HG03108 (cell line): ENCODE measurements around the gene RTL1.
A peak's percentile ranks its signal among the peaks of the same experiment; 100 is the strongest.

Experiments
- ATAC-seq: cut with Tn5 transposase; IDR thresholded peaks from one replicate; pipeline ENCODE4 v1.9.1; 2021; ENCODE audit warnings: moderate library complexity; ENCODE audit not compliant: unreplicated experiment

The RTL1 gene

DNA sequence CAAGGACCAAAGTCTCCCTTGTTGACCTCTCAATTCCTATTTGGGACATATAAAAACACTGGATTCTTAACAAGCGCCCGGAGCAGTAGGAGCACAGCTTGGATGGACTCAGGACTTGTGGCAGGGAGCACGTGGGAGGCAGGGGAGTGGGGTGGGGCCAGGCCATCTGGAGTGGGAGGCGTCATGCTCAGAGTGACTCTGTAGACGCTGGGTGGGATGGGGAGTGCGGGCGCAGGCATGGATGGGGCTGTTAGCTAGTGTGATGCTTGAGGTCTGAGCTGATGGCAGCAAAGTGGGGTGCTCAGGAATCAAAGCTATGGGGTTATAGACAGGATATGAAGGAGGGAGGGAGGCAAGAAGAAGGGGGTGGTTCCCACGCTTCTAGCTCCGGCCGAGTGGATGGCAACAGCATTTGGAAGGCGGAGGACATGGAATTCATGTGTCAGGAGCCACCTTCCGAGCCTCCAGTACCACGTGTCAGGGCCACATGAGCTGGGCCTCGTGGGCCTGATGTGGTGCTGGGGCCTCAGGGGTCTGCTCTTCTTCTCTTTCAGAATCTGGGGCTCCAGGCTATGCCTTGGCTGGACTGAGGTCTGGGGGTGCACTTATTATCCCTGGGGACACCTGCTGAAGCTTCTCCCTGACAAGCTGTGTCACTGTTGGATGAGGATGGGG lies 51.4 kb downstream of the RTL1 start:
- no peak for ATAC-seq

DNA sequence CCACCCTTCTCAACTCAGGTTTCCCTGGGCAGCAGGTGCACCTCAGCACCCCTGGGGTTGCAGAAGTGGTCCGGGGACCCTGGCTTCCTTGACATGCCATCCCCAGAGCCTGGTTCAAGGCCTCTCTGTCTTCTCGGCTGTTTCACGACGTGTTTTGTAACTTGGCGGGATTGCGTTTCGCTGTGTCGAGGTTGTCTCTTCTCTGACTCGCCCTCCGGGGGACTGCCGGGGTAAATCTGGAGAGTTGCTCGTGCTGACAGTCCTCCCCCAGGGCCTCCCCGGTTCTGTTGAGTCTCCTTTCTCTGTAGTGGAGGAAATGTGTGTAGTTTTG lies 52.0 kb downstream of the RTL1 start:
- ATAC-seq: no peak

DNA sequence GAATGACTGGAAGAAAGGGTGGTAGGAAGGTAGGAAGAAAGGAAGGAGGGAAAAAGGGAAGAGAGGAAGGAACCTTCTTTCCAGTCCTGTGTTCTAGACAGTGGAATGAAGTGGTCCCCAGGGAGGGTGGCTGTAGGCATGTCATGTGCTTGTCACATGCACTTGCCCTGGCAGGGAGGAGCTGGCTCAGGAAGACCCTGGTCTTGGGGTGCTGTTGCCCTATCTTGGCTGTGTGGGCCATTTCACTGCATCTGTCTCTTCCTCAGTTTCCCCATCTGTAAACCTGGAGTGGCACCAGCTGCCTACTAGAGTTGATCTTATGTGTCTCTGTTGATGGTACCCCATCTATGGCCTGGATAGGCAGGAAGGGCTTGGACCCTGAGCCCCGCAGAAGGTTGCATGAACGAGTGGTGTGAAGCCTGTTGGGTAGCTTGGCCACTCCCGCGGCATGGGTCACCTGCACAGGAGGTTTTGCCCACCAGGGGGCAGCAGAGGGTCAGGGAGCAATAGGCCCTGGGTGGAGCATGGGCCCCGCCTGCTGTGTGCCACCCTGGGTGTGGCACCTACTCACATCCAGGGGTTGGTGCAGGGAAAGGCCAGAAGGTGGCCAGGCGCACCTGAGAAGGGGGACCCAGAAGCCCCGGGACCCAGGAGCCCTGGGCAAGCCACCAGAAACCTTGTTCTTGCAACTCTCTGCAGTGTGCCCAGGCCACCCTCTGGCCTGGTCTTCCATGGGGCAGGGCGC lies 52.5 kb downstream of the RTL1 start:
- ATAC-seq: peak; percentile 52

DNA sequence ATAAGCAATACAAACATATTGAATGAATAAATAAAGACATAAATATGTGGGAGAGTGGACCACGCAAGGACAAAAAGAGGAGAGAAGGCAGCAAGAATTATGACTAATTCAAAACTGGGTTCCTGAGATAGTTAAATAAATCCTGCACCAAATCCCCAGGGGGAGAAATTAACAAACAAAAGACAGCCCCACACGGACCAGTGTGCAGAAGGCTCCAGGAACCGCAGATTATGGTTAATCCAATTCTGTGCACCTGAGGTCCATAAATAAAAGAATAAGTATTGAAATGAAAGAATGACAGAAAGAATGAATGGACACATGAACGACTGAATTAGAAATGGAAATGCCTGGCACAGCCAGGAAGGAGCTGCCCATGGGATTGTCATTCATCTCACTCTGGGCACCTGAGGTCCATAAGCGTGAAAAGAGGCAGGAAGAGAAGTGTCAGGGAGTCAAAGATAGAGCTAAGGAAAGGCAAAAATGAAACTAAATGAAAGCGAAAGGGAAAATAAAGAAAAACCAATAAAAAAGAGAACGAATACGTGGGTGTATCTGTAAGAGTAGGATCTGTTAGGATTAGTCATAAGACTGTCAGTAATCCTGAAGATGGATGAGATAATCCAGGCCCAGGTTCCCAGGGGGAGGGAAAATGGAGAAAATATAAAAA lies 54.3 kb downstream of the RTL1 start:
- ATAC-seq: no peak

DNA sequence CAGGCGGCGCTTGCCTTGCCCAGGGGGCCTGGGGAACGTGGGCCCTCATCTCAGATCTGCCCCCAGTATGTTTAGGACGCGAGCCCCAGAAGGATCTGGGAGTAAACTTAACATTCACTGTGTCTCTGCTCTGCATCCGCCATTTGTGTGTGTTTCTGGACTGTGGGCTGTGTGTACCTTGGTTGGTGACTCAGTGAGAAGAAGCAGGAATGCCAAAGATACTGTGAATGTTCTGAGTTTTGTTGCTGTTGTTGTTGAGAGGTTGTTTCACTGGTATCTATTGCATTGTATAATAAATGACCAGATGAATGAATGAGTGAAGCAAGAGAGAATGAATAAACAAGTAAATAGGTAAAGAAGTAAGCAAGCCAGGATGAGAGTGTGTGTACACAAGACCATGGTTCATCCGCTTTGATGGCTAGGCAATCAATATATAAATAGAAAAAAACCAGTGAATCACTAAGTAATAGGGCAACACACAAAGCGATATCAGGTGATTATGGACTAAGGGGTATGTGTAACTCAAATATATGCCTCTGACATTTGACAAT lies 57.1 kb downstream of the RTL1 start:
- ATAC-seq: no peak

DNA sequence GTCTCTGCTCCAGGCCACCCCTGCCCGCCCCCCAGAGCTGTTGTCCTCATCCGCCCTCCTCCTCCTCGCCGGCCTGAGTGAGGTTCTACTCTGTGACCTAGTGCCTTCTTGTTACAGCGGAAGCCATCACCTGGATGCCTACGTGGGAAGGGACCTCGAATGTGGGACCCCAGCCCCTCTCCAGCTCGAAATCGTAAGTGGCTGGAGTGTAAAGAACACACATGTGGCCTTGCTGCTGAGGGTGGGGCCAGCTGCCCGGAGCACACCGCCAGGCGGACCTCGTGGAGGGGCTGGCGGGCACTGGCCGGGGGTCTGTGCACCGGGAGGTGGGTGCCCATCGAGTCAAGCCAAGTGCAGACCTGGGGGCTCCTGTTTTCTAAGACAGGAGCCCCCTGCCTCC lies 58.2 kb downstream of the RTL1 start:
- ATAC-seq: no peak

DNA sequence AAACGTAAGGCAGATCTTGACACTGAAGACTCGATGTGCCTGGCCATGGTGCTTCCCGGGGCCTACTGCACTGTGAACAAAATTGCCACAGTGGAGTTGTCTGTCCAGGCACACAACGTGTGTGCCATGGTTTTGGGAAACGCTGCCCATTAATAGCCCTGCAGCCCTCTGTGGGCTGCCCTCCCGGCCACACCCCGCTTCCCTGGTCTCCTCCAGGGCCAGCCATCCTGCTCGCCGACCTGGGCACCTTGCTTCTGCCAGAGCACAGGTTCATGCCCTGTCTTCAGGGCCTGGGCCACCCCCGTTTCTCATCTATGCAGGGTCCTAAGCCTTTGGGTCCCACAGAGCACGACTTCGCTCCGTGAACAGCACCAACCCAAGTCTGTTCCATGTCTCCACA lies 58.7 kb downstream of the RTL1 start:
- ATAC-seq: no peak

DNA sequence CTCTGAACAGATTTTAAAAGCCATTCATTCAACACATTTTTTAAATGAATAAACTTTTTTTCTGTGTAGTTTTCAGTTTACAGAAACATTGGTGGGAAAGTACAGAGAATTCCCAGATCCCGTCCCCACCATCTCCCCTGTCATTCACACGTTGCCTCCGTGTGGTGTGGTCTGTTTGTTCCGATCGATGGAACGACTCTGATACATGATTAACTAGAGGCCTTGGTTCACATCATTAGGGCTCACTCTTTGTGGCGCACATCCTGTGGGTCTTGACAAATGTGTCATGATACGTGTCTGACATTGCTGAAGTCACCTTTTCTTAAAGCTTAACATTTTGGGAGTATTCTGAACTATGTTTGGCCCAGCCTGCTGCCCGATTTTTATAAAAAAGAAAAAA lies 59.1 kb downstream of the RTL1 start:
- ATAC-seq: no peak

DNA sequence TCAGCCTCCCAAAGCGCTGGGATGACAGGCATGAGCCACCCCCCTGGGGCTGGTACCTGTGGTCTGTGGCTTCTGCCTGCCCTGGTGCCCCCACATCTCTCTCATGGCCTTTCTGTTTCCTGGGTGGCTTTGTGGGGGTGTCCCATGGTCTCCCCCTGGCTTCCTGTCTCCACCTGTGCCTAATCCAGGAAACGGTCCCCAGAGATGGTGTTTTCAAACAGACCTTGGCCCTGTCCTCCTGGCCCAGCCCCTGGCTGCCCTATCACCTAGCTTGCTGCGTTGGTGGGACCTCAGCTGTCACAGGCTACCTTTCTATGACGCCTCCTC lies 59.5 kb downstream of the RTL1 start:
- no peak for ATAC-seq

DNA sequence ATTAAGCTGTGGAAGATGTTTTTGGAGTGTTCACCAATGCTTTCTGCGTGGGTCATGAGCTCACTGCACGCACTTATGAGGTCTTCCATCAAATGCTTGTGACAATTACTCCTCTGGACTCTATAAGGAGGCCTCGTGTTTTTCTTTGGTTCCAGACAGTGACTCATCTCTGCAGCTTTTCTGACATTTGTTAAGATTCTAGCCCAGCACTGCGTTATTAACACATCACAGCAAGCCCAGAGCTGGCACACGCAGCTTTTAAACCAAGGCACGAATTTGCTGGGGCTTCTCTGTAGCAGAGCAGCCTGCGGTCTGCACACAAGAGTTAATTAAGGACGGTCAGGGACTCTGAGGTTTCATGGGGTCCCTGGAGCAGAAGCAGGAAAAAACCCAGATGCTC lies 60.7 kb downstream of the RTL1 start:
- no peak for ATAC-seq

DNA sequence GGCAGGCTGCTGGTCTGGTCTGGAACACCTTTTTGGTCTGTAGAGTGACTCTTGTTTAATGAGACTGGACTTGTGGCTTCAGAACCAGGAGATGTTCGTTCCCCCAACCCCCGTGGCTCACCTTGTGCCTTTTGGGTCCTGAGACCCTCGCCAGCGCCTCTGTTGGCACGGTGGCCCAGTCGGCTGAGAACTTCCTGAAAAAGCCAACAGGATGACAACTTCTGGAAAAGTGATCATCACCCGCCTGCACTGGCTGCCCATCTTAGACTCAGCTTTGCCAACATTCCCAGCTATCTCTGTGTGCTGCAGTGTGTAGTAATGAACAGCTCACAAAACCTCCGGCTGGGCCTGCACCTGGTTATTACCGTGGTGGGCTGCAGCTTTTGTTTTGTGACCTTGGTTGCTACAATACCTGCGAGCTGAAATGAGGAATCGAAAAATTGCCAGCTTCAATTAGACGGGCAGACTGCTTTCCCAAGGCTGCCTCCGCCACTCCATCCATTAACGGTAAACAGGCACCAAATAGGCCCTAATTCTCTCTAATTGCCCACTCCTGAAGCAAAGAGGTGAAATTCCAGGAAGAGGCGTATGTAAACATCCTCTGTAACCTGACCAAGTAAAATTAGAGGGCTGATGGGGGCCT lies 61.6 kb downstream of the RTL1 start:
- ATAC-seq: no peak

DNA sequence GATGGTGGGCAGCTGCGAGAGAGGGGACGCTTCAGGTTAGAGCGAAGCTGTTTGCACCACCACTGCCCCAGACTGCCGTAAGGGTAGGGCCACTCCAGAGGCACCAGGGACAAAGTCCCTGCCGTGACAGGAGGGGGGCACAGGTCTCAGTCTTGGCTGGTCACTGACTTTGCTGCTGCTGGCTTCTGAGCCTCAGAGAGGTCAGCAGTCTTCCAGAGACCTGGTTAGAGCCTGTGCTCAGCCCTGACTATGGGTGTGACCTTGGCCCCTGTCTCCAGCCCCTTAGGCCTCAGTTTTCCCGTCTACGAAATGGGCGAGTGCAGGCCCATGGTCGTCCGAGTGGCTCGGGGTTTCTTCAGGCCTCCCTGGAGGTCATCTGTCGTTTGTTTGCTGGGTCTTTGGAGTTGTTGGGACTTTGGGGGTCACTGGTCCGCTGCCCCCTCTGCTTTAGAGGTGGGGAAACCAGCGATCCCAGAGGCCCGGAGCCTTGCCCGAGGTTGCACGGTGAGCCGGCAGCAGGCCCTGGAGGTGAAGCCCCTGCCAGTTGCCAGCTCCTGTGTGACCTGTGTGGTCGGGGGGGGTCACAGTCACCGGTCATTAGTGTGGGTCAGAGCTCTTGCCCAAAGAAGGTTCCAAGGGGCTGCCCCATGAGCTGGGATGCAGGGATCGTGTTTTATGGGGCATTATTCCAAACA lies 62.3 kb downstream of the RTL1 start:
- no peak for ATAC-seq

DNA sequence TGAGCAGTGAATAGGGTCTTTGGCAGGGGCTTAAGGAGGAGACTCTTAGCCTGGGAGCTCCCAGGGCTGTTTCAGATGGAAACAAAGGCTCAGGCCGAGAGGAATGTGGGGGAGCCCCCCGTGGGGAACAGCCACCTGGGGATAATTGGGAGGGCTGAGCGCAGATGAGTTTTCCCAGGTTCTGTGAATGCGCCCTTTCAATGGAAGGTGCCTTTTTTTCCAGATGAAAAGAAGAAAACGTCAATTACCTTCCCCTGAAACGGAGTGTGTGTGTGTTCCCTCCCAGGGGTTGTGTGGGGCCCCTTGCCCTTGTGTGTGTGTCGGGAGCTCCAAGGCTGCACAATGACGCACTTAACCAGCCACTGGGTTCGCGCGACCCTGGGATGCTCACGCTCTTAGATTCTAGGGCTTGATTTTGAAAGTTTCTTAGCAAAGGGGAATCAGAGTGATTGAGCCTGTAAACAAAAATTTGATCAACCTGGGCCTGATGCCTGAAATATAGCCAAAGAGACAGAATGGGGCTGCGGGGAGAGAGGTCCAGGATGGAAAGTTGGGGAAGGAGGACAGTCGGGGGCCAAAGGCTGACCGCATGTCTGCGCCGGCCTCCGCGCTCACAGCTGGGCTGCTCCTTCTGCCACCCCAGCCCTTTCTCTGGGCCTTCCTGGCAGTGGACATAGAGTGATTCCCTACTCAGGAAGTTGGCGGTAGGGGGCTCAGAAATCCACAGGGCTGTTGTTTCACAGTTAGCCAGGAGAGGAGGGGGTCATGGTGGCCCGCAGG lies 63.0 kb downstream of the RTL1 start:
- no peak for ATAC-seq

DNA sequence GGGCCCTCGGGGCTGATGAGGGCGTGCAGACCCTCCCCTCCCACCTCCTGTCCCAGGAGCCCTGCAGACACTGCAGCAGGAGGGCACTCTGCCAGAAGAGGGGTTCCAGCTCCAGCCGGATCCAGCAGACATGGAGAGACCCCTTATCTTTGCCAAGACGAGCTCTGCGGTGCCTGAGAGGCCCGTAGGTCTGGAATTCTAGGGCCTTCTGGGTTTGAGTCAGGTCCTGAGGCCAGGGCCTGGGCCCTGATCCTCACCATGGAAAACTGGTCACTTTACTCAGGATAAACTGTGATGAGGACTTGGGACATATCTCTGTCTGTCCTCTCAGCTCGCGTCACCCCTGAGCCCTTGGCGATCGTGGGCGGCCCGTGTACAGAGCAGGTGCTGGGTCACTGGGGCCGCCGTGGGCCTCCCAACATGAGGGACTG lies 63.8 kb downstream of the RTL1 start:
- no peak for ATAC-seq

DNA sequence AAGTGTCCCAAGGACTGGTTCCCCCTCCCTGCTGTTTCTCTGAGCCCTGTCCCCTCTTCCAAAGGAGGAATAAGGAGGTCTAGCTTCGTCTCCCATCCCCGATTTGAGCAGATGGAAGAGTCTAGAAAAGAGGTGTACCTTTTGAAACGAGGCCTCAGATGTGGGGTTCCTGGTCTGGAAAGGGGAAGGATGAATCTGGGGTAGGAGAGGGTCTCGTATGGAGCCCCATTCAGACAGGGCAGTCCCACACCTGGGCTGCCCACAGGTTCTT lies 64.3 kb downstream of the RTL1 start:
- ATAC-seq: no peak

DNA sequence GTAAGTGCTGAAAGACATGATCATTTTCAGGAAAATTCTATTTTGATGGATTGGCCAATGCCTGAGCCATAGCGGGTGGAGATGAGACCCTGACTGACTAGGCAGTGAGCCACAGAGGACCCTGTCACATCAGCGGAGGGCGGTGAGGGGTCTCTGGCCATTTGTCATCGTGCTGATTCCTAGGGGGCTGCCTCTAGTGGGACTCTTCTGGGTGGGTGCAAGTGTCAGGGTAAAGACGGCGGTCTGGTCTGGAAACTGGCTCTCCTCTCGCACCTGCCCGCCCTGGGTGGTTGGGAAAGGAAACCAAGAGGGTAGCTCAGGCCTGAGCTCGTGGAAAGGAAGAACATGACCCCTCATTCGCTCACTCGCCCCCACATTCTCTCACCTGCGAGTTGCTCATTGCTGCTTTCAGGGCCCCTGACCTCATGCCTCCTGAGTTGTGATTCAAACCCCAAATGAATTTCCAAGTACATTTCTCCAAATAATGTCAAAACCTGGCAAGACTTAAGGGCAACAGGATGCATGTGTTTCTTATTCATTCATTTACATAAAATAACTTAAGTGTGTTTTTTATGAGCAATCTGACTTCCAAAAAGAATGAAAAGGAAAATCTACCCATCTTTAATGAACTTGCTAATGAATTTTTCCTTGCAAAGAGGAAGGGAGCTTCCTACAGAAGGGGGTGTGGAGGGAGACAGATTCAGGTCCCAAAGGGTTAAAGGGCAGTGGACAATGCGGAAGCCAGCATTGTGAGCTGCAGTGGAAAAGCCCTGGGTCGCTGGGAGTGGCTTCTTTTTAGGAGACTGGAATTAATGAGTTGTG lies 64.8 kb downstream of the RTL1 start:
- ATAC-seq: no peak

DNA sequence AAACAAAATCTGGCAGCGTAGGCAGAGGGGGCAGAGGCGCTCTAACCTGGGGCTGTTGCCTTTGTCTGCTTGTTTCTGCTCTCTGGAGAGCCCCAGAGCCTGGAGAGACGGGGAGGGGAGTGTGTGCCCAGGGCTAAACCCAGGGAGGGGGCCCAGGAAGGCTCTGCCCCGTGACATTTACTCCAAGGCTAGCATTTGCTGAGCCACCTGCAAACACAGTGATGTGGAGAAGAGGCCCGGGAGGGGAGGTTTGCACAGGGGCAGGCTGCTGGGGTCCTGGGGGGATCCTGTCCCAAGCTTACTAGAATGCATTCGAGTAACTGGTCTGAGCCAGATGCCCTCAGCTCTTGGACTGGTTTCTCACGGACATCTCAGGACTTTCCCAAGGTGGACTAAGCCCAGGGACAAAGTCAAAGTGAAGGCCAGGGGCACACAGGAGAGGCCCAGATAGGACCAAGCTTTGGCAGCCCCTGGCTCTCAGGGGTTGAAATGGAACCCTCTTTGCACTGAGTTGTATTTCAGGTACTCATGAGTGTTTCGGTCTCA lies 65.6 kb downstream of the RTL1 start:
- no peak for ATAC-seq

DNA sequence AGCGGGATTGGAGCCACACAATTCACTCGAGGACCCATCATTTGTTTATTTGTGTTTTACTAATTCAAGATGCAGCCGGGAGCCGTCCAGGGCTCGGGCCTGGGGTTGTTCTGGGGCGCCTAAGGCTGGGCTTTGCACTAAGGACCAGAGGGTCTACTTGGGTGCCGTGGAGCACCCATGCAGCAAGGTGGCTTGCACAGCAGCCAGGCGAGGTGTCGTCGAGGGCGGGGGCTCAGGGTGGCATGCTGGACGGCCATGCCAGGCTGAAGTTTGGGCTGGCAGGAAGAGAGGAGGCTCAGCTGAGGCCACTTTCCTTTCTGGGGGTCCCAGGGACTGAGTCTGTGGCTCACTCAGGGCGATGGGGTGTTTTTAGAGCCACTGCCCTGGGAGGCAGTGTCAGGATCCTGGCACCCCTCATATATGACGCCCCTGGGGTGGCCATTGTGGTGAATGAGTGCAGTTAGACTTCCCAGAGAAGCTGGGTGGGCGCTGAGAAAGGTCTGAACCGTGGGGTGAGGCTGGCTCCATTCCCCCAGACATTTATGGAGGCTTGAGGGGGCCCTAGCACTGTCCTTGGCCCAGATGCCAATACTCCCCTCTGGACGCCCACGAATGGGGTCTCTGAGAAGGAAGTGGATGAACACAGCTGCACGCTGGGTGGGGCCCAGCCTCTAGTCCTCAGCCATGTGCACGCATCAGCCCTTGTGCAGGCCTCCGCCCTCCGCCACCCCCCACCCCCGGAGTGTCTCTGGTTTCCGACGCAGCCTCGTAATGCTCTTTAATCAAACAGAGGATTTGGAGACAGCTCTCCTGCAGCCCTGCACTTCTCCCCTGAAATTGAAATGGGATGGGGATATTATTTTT lies 66.3 kb downstream of the RTL1 start:
- no peak for ATAC-seq
